A673 (cell line): Measurements from ENCODE around the gene UBE2J1.

Experiments used
- CTCF ChIP-seq: fragments of 300-800, 200-600 bp; sonication (generic); conservative IDR thresholded peaks from 2 replicates; pipeline ENCODE4 v1.5.1; 2017; ENCODE audit warnings: low read depth, mild to moderate bottlenecking, antibody characterized with exemption, low read length, moderate library complexity, mixed read lengths
- EZH2 ChIP-seq: fragments of 200-600 bp; sonication (generic); IDR thresholded peaks from 2 replicates; pipeline ENCODE4 v1.6.1; 2017; ENCODE audit warnings: borderline replicate concordance, low read depth, mild to moderate bottlenecking, mixed read lengths, antibody characterized with exemption, low read length; ENCODE audit not compliant: poor library complexity, severe bottlenecking

- TF ChIP-seq EZH2, result no peak
- no peak for TF ChIP-seq CTCF
Measured at GRCh38 chr6:89284081-89284480, 68.4 kb downstream of the UBE2J1 start.
